Astrocyte of the spinal cord (primary cell): ENCODE results near the gene CCNE1.
"Not testable (repeated sequence)": the region's sequence is repeated elsewhere in the genome, so short reads cannot be mapped to it uniquely, and the experiment has no call there.

Source experiments
- DNase-seq: peaks from one replicate; pipeline ENCODE4 v3.0.0; 2011; ENCODE audit warnings: low read depth, low spot score
- H3K4me3 ChIP-seq: 2 replicates; pipeline ENCODE4 v1.5.1; 2011; ENCODE audit warnings: low read depth, mild to moderate bottlenecking, low read length, moderate library complexity
- CTCF ChIP-seq: IDR thresholded peaks from 2 replicates; pipeline ENCODE4 v1.5.1; 2012; ENCODE audit warnings: low read depth, mild to moderate bottlenecking, low read length, inconsistent platforms
- in situ Hi-C: cut with HindIII; loops from 2 replicates; pipeline ENCODE4 v1.10.0; 2017; ENCODE audit warnings: low sequenced_read_pairs

CCNE1 gene

GRCh38 chr19:29785360-29785759, 26.4 kb upstream of the CCNE1 start:
- H3K4me3 ChIP-seq, result no peak overlapping the region
- in situ Hi-C loops, result no loop called here
- no peak for TF ChIP-seq CTCF
- no peak for DNase-seq

GRCh38 chr19:29785955-29786589, 25.7 kb upstream of the CCNE1 start:
- in situ Hi-C loops, result no loop called here
- H3K4me3 ChIP-seq, result no peak overlapping the region
- no peak for DNase-seq
- TF ChIP-seq CTCF, result no peak

- in situ Hi-C loops, result no loop called here
- TF ChIP-seq CTCF, result no peak
- no peak overlapping the region for H3K4me3 ChIP-seq
- no peak for DNase-seq
Observed at GRCh38 chr19:29787281-29787680, 24.5 kb upstream of the CCNE1 start.

DNA sequence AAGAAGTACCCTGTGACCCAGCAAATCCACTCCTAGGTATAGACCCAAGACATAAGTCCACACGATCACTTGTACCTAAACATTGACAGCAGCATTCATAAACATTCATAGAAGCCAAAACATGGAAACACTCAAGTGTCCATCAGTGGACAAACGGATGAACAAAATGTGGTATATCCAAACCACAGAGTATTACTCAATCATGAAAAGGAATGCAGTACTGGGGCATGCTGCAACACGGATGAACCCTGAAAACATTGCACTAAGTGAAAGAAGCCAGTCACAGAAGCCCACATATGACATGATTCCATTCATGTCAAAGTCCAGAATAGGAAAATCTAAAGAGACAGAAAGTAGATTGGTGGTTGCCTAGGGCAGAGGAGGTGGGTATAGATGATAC, 22.8 kb upstream of the CCNE1 start:
- in situ Hi-C loops, result no loop called here
- no peak overlapping the region for H3K4me3 ChIP-seq
- no peak for TF ChIP-seq CTCF

DNA sequence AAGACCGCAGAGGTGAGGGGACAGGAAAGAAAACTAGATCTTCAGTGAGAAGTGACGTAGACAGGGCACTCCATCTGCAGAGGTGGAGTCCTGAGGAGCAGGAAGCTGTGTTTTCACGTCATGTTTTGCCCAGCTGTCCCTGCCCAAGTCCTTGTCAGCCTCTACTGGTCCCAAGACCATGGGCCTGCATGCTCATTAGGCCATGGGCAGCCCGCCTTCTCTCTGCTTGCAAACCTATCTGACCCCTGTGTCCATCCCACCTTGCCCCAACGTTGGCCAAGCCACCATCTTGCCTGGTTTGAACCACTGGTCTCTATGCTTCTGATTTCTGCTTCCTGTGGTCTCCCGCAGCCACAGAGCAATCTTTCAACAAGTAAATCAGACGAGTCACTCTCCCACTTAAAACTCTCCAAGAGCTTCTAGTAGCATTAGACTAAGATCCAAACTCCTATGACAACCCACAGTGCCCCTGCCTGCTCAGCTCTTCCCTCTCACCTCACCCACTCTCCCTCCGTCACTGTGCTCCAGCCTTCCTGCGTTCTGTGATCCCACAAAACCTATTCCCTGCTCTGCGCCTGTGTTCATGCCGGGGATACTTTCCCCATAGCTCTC, 18.6 kb upstream of the CCNE1 start:
- TF ChIP-seq CTCF, result no peak
- no peak for DNase-seq
- no peak overlapping the region for H3K4me3 ChIP-seq
- in situ Hi-C loops, result no loop called here

More for the DNA sequence above, 22.8 kb upstream of the CCNE1 start:
- no peak for DNase-seq

DNA sequence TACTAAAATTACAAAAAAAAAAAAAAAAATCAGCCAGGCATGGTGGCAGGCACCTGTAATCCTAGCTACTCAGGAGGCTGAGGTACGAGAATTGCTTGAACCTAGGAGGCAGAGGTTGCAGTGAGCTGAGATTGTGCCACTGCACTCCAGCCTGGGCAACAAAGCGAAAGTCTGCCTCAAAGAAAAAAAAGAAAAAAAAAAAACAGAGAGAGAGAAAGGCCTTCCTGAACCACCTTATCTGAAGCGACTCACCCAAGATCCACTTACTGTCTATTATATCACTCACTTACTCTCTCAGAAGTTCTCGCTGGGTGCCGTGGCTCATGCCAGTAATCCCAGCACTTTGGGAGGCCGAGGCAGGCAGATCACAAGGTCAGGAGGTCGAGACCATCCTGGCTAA, 17.3 kb upstream of the CCNE1 start:
- H3K4me3 ChIP-seq, DNase-seq, in situ Hi-C loops: not testable (repeated sequence)

DNA sequence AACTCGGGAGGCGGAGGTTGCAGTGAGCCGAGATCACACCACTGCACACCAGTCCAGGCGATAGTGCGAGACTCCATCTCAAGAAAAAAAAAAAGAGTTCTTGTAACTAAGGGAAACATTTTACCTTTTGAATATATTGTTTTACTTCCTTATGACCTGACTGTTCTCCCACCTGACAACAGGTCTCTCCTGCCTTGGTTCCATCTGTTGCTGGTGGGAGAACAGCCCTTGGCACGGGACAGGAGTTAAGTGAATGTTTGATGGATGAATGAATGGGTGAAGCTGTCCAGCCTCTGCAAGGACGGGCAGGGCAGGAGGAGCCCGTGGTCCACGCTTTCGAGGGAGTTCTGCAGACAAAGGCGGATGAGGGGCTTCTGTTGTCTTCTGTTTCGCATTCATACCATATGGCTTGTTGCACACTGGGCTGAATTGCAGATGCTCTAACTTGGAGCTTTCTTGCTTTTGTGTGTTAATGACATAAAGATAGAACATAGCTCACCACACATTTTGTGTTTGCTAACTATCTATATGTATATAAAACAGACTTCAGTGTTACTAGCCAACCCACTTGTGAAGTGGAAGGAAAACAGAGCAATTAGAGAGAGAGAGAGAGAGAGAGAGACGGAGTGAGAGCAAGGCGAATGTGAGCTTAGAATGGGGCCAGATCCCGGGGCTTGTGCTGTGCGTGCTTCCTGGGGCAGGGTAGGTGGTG, 16.2 kb upstream of the CCNE1 start:
- H3K4me3 ChIP-seq, result no peak overlapping the region
- no peak for TF ChIP-seq CTCF
- no peak for DNase-seq
- in situ Hi-C loops, result no loop called here
